Right lobe of liver (tissue), 4 donors: Measurements from ENCODE around the gene SLC8A1.

Source experiments
- POLR2A ChIP-seq: fragments of 450-650 bp; IDR thresholded peaks from one replicate; pipeline ENCODE4 v1.6.1; 2017; ENCODE audit warnings: antibody characterized with exemption, mild to moderate bottlenecking
- TF ChIP-seq, protein P1 (sequence below), 4 donors: fragments of 200-600 bp in 3 of 4; fragments of 450-650 bp in 1 of 4; IDR thresholded peaks; one replicate each; pipeline versions ENCODE4 v1.5.1 to v1.8.0; 2016 to 2022; ENCODE audit warnings: antibody characterized with exemption in 4 of 4, mild to moderate bottlenecking in 2 of 4
- donor health status: DM: no; HTN: no; CAD: no.
- donor health status: DM: no; HTN: no; CAD: no.
- donor health status: DM: no; HTN: yes; CAD: no.

DNA sequence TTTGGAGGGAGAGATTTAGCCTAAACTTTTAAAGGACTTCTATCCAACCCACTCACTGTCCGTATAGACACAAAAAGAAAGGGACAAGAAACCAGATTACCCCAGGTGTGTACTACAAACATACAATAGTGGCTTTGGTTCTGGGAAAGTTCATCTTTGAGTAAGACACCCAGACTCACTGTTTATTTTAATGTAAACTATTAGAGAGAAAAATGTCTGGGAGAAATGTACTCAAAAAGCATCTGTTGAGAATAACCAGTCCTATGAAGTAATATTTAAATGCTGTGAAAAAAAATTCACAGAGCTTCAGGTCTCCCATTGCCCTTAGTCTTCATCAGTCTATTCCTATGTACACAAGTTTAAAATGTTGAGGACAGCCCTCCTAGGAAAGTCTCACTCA, 107.5 kb downstream of the SLC8A1 start:
- no peak for TF ChIP-seq POLR2A
- TF ChIP-seq, protein P1, sequence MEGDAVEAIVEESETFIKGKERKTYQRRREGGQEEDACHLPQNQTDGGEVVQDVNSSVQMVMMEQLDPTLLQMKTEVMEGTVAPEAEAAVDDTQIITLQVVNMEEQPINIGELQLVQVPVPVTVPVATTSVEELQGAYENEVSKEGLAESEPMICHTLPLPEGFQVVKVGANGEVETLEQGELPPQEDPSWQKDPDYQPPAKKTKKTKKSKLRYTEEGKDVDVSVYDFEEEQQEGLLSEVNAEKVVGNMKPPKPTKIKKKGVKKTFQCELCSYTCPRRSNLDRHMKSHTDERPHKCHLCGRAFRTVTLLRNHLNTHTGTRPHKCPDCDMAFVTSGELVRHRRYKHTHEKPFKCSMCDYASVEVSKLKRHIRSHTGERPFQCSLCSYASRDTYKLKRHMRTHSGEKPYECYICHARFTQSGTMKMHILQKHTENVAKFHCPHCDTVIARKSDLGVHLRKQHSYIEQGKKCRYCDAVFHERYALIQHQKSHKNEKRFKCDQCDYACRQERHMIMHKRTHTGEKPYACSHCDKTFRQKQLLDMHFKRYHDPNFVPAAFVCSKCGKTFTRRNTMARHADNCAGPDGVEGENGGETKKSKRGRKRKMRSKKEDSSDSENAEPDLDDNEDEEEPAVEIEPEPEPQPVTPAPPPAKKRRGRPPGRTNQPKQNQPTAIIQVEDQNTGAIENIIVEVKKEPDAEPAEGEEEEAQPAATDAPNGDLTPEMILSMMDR (IDR thresholded peaks at IDR 0.05): no peak
